Type B pancreatic cell (in vitro differentiated cells): Measurements from ENCODE around the gene KIAA1958. TPM values are rescaled to one million over a fixed set of nuclear protein-coding genes. Genes with fewer than 3 reads are reported as not detected.

Experiments
- DNase-seq: peaks from one replicate; pipeline ENCODE4 v3.0.0; 2021; ENCODE audit warnings: mixed read lengths; ENCODE audit not compliant: unreplicated experiment; ENCODE audit errors: extremely low spot score
- H3K27ac Mint-ChIP-seq: 2 replicates; pipeline ENCODE4 v1.8.0; 2021; ENCODE audit warnings: mild to moderate bottlenecking, mixed read lengths
- H3K27me3 Mint-ChIP-seq: 2 replicates; pipeline ENCODE4 v1.8.0; 2021; ENCODE audit warnings: mixed read lengths
- H3K36me3 Mint-ChIP-seq: 2 replicates; pipeline ENCODE4 v1.8.0; 2021; ENCODE audit warnings: mixed read lengths
- H3K4me1 Mint-ChIP-seq: one replicate; pipeline ENCODE4 v1.8.0; 2021; ENCODE audit warnings: mixed read lengths; ENCODE audit not compliant: unreplicated experiment
- H3K4me3 Mint-ChIP-seq: 2 replicates; pipeline ENCODE4 v1.8.0; 2021; ENCODE audit warnings: mild to moderate bottlenecking, mixed read lengths
- H3K9me3 Mint-ChIP-seq: 2 replicates; pipeline ENCODE4 v1.8.0; 2021; ENCODE audit warnings: mixed read lengths
- CTCF ChIP-seq: fragments of 200-600 bp; sonication (generic); conservative IDR thresholded peaks from 2 replicates; pipeline ENCODE4 v1.5.0; 2021; ENCODE audit warnings: antibody characterized with exemption, mild to moderate bottlenecking
- total RNA-seq: library from RNA; stranded (reverse); gene quantifications from 2 replicates; pipeline ENCODE4 v1.2.1, GENCODE V29; 2021; ENCODE audit warnings: low replicate concordance

KIAA1958 gene
- total RNA-seq, 1 donor from 2014 or later: 28.1 TPM

- peak overlapping the region; percentile 83 for H3K27ac Mint-ChIP-seq
- no peak for DNase-seq
- H3K9me3 Mint-ChIP-seq: peaks cover 11% of the 10 kb centered on the region
- H3K4me3 Mint-ChIP-seq: peak overlapping the region; percentile 52
- H3K36me3 Mint-ChIP-seq: peaks cover 35% of the 10 kb centered on the region
- no peaks in the 10 kb centered on the region for H3K27me3 Mint-ChIP-seq
- no peak for TF ChIP-seq CTCF
- peaks cover 37% of the 10 kb centered on the region for H3K4me1 Mint-ChIP-seq
These were observed 3.4 kb downstream of the KIAA1958 start for GRCh38 chr9:112489876-112490666.

- DNase-seq: no peak
- no peaks in the 10 kb centered on the region for H3K27me3 Mint-ChIP-seq
- peaks cover 22% of the 10 kb centered on the region for H3K4me1 Mint-ChIP-seq
- H3K27ac Mint-ChIP-seq: no peak overlapping the region
- H3K9me3 Mint-ChIP-seq: peaks cover 11% of the 10 kb centered on the region
- peak overlapping the region; percentile 1 for H3K4me3 Mint-ChIP-seq
- H3K36me3 Mint-ChIP-seq: peaks cover 55% of the 10 kb centered on the region
- TF ChIP-seq CTCF: no peak
These were observed 6.9 kb downstream of the KIAA1958 start for GRCh38 chr9:112493393-112494137.

- H3K4me1 Mint-ChIP-seq: peaks cover 16% of the 10 kb centered on the region
- peaks cover 16% of the 10 kb centered on the region for H3K9me3 Mint-ChIP-seq
- peaks cover 61% of the 10 kb centered on the region for H3K36me3 Mint-ChIP-seq
- TF ChIP-seq CTCF: no peak
- H3K27ac Mint-ChIP-seq: no peak overlapping the region
- no peak overlapping the region for H3K4me3 Mint-ChIP-seq
- no peaks in the 10 kb centered on the region for H3K27me3 Mint-ChIP-seq
- no peak for DNase-seq
These were observed 7.5 kb downstream of the KIAA1958 start for GRCh38 chr9:112494153-112494552.

DNA sequence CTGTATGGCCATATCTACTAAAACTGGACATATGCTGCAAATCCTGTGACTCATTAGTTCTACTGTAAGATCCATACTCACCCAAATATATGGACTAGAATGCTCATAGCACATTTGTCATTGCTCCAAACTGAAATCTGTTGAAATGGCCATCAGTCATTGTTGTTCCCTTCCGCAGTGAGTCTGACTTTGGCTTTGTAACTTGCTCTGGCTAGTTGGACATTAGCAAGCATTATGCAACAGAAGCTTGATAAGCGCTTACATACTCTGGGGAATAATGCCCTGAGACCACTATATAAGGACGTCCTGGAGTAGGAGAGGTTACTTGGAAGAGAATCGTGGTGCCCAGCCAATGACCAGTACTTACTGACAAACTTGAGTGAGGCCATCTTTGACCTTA lies 9.0 kb downstream of the KIAA1958 start:
- H3K27ac Mint-ChIP-seq: no peak overlapping the region
- no peak overlapping the region for H3K4me3 Mint-ChIP-seq
- TF ChIP-seq CTCF: no peak
- no peaks in the 10 kb centered on the region for H3K27me3 Mint-ChIP-seq
- peaks cover 3% of the 10 kb centered on the region for H3K4me1 Mint-ChIP-seq
- H3K9me3 Mint-ChIP-seq: peaks cover 17% of the 10 kb centered on the region
- DNase-seq: no peak
- peaks cover 58% of the 10 kb centered on the region for H3K36me3 Mint-ChIP-seq

GRCh38 chr9:112496074-112496722 lies 9.6 kb downstream of the KIAA1958 start:
- no peak for DNase-seq
- Mint-ChIP-seq H3K4me3 (no peak overlapping the region), H3K27me3 (no peaks in the 10 kb centered on the region), H3K4me1 (no peaks in the 10 kb centered on the region), H3K27ac (no peak overlapping the region), H3K9me3 (peaks cover 17% of the 10 kb centered on the region), H3K36me3 (peaks cover 58% of the 10 kb centered on the region)
- TF ChIP-seq CTCF: no peak
